AG09309 (cell line): ENCODE results near the gene CNOT3.

Experiments
- DNase-seq: peaks from one replicate; pipeline ENCODE4 v3.0.0-alpha.2; 2010; ENCODE audit warnings: low read depth
- H3K4me3 ChIP-seq: 2 replicates; pipeline ENCODE4 v1.5.1; 2011; ENCODE audit warnings: mild to moderate bottlenecking, low read depth, low read length, moderate library complexity; ENCODE audit not compliant: control insufficient read depth
- TF ChIP-seq, protein P1 (sequence below): IDR thresholded peaks from 2 replicates; pipeline ENCODE4 v1.5.1; 2011; ENCODE audit warnings: mild to moderate bottlenecking, low read depth, low read length, inconsistent platforms; ENCODE audit not compliant: insufficient read depth, control insufficient read depth; ENCODE audit errors: missing control alignments

CNOT3 gene

GRCh38 chr19:54156490-54156889 lies 18.9 kb downstream of the CNOT3 start:
- TF ChIP-seq, protein P1, sequence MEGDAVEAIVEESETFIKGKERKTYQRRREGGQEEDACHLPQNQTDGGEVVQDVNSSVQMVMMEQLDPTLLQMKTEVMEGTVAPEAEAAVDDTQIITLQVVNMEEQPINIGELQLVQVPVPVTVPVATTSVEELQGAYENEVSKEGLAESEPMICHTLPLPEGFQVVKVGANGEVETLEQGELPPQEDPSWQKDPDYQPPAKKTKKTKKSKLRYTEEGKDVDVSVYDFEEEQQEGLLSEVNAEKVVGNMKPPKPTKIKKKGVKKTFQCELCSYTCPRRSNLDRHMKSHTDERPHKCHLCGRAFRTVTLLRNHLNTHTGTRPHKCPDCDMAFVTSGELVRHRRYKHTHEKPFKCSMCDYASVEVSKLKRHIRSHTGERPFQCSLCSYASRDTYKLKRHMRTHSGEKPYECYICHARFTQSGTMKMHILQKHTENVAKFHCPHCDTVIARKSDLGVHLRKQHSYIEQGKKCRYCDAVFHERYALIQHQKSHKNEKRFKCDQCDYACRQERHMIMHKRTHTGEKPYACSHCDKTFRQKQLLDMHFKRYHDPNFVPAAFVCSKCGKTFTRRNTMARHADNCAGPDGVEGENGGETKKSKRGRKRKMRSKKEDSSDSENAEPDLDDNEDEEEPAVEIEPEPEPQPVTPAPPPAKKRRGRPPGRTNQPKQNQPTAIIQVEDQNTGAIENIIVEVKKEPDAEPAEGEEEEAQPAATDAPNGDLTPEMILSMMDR: no peak
- no peak for DNase-seq
- H3K4me3 ChIP-seq: no peak overlapping the region

GRCh38 chr19:54156953-54157352 lies 19.4 kb downstream of the CNOT3 start:
- TF ChIP-seq, protein P1: no peak
- no peak for DNase-seq

GRCh38 chr19:54158812-54159351 lies 21.3 kb downstream of the CNOT3 start:
- TF ChIP-seq, protein P1: no peak
- peak overlapping the region; percentile 59 for H3K4me3 ChIP-seq
- DNase-seq: no peak

More at GRCh38 chr19:54156953-54157352, 19.4 kb downstream of the CNOT3 start:
- no peak overlapping the region for H3K4me3 ChIP-seq

DNA sequence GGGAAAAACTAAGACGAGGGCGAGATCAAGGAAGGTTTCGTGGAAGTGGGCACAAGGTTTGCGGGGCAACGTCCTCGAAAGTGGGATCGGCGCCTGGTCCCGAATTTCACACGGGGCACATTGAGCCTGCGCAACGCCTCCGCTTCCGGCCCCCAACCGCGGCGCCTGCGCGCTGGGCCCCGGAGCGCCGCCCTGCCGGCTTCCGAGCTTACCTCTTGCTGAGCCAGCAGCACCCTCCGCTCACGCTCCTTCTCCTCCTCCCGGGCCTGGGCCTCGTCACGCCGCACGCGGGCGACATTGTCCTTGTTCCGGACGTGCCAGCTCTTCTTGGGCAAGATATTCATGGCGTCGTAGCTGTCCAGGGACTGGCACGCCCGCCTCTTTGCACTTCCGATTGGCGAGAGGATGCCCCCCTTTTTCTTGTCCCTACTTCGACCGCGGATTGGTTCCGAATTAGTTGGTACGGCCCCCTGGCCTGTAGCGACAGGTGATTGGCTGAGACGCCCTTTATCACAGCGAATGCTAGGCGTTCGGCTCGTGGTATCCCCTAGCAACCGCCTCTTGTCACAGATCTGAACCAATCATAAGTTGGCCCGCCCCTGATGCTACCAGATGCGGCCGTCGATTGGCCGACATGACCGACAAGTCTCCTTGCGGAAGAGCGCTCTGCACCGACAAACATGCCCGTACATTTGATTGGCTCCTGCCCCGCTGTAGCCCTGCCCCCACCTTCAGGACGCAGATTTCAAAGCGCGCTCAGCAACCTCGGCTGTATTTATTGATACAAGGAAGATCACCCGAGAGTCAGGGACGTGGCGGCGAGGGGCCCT lies 22.0 kb downstream of the CNOT3 start, which contains the start of gene LENG1:
Gene LENG1 (minus strand): TSS at position 370 of the 830 bp plus-strand sequence. CDS start 26 bp downstream, at position 344.
- peak within 1 kb of the TSS; percentile 59 for H3K4me3 ChIP-seq
- TF ChIP-seq, protein P1: peak; percentile 22
- peak; percentile 100 for DNase-seq

- H3K4me3 ChIP-seq: peak overlapping the region; percentile 55
- TF ChIP-seq, protein P1: no peak
- no peak for DNase-seq
Measured at GRCh38 chr19:54160182-54160811, 22.7 kb downstream of the CNOT3 start.

DNA sequence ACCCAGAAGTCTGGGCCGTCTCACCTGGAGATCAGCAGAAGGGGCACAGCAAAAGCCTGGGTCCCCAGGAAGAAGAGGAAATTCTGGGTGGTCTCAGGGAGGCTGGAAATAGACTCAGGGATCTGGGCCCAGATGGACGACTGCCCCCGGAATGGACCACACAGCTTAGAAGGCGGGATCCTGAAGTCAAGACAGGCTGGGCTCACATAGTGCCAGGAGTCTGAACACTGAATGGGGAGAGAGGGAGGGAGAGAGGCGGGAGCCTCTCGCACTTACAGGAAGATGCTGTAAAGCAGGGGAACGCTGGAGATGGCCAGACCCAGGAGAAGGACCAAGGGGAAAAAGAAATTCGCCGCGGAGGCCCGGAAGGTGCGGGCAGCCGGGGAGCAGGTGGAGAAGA lies 23.3 kb downstream of the CNOT3 start:
- TF ChIP-seq, protein P1: no peak
- H3K4me3 ChIP-seq: peak overlapping the region; percentile 55
- no peak for DNase-seq
